GM23338 (cell line): ENCODE measurements around the gene TMEM140. TPM values are rescaled to one million over a fixed set of nuclear protein-coding genes. Genes with fewer than 3 reads are reported as not detected.

ENCODE experiments used
- ATAC-seq: fragments of 200-7000 bp; cut with Tn5 transposase; 3 replicates; pipeline ENCODE4 v1.9.1; 2020
- DNase-seq: peaks from one replicate; pipeline ENCODE4 v3.0.0-alpha.2; 2015; ENCODE audit warnings: low spot score
- H2AFZ ChIP-seq: fragments of 200-600 bp; sonication (generic); 2 replicates; pipeline ENCODE4 v1.8.0; 2016; ENCODE audit warnings: antibody characterized with exemption, mild to moderate bottlenecking, moderate library complexity
- H3F3A ChIP-seq: fragments of 200-600 bp; sonication (generic); replicated peaks from 2 replicates; pipeline ENCODE4 v1.8.0; 2017; ENCODE audit warnings: antibody characterized with exemption, mixed run types, low read depth
- H3K27ac ChIP-seq: fragments of 200-600 bp; sonication (generic); 2 replicates; pipeline ENCODE4 v1.6.1; 2016; ENCODE audit warnings: low read depth
- H3K27me3 ChIP-seq: fragments of 200-600 bp; sonication (generic); 2 replicates; pipeline ENCODE4 v1.8.0; 2016; ENCODE audit warnings: mild to moderate bottlenecking, mixed run types, moderate library complexity; ENCODE audit not compliant: insufficient read depth
- H3K36me3 ChIP-seq: fragments of 200-600 bp; sonication (generic); 2 replicates; pipeline ENCODE4 v1.8.0; 2016; ENCODE audit warnings: mild to moderate bottlenecking; ENCODE audit not compliant: insufficient read depth
- H3K4me1 ChIP-seq: fragments of 200-600 bp; sonication (generic); 2 replicates; pipeline ENCODE4 v1.8.0; 2016; ENCODE audit warnings: mild to moderate bottlenecking, moderate library complexity; ENCODE audit not compliant: insufficient read depth
- H3K4me2 ChIP-seq: fragments of 200-600 bp; sonication (generic); 2 replicates; pipeline ENCODE4 v1.7.1; 2017; ENCODE audit warnings: mixed run types
- H3K4me3 ChIP-seq: fragments of 200-600 bp; sonication (generic); 2 replicates; pipeline ENCODE4 v1.6.1; 2016; ENCODE audit warnings: mixed run types
- H3K79me2 ChIP-seq: fragments of 200-600 bp; sonication (generic); replicated peaks from 2 replicates; pipeline ENCODE4 v1.8.0; 2017; ENCODE audit warnings: mild to moderate bottlenecking; ENCODE audit not compliant: insufficient read depth
- H3K9me2 ChIP-seq: fragments of 200-600 bp; sonication (generic); 2 replicates; pipeline ENCODE4 v1.8.0; 2017; ENCODE audit not compliant: insufficient read depth
- H4K20me1 ChIP-seq: fragments of 200-600 bp; sonication (generic); replicated peaks from 2 replicates; pipeline ENCODE4 v1.8.0; 2017; ENCODE audit warnings: mild to moderate bottlenecking; ENCODE audit not compliant: insufficient read depth
- H3K27ac Mint-ChIP-seq: 2 replicates; pipeline ENCODE4 v1.8.0; 2020; ENCODE audit warnings: inconsistent platforms, mild to moderate bottlenecking, moderate library complexity, mixed read lengths
- H3K27me3 Mint-ChIP-seq: 3 replicates; pipeline ENCODE4 v1.8.0; 2022; ENCODE audit warnings: low read depth, mild to moderate bottlenecking, moderate library complexity, mixed read lengths, inconsistent platforms; ENCODE audit not compliant: insufficient read depth, poor library complexity
- H3K36me3 Mint-ChIP-seq: 3 replicates; pipeline ENCODE4 v1.8.0; 2021; ENCODE audit warnings: low read depth, mild to moderate bottlenecking, inconsistent platforms, moderate library complexity, mixed read lengths
- H3K4me1 Mint-ChIP-seq: 3 replicates; pipeline ENCODE4 v1.8.0; 2020; ENCODE audit warnings: mild to moderate bottlenecking, inconsistent platforms, mixed read lengths
- H3K4me3 Mint-ChIP-seq: 3 replicates; pipeline ENCODE4 v1.8.0; 2021; ENCODE audit warnings: moderate library complexity, mild to moderate bottlenecking, inconsistent platforms, mixed read lengths
- H3K9me3 Mint-ChIP-seq: 3 replicates; pipeline ENCODE4 v1.8.0; 2020; ENCODE audit warnings: moderate library complexity, mild to moderate bottlenecking, inconsistent platforms, mixed read lengths
- EZH2phosphoT487 ChIP-seq: fragments of 200-600 bp; sonication (generic); IDR thresholded peaks from one replicate; pipeline ENCODE4 v1.8.1; 2018; ENCODE audit warnings: antibody characterized with exemption; ENCODE audit not compliant: unreplicated experiment
- POLR2AphosphoS5 ChIP-seq: IDR thresholded peaks from 2 replicates; pipeline ENCODE4 v1.6.1; 2016; ENCODE audit warnings: antibody characterized with exemption, low read depth
- STAT1 ChIP-seq: IDR thresholded peaks from one replicate; pipeline ENCODE4 v1.6.1; 2016; ENCODE audit warnings: antibody characterized with exemption; ENCODE audit not compliant: unreplicated experiment
- ZNF114 ChIP-seq: fragments of 250-450 bp; sonication (Bioruptor Pico); IDR thresholded peaks from 2 replicates; pipeline ENCODE4 v1.5.0; 2020; ENCODE audit warnings: mild to moderate bottlenecking, moderate library complexity
- ZNF331 ChIP-seq: fragments of 250-450 bp; sonication (Bioruptor Pico); IDR thresholded peaks from 2 replicates; pipeline ENCODE4 v1.5.0; 2020; ENCODE audit warnings: low read depth, mild to moderate bottlenecking, moderate library complexity
- polyA plus RNA-seq: library from polyadenylated mRNA; unstranded; fragments of >200 nt; fragmentation: Nextera tagmentation; extraction: Ambion mirVana; gene quantifications from 2 replicates; pipeline ENCODE4 v1.2.1, GENCODE V29; 2016
- total RNA-seq: library from RNA; depleted of rRNA; stranded (reverse); fragments of >200 nt; shearing (Covaris generic); gene quantifications from 2 replicates; pipeline ENCODE4 v1.2.3, GENCODE V29; 2014
- TF ChIP-seq, protein P1 (sequence below): IDR thresholded peaks from one replicate; pipeline ENCODE4 v1.6.1; 2018; ENCODE audit warnings: antibody characterized with exemption; ENCODE audit not compliant: unreplicated experiment
- TF ChIP-seq, protein P2 (sequence below): IDR thresholded peaks from 2 replicates; pipeline ENCODE4 v1.6.1; 2016; ENCODE audit warnings: antibody characterized with exemption
- TF ChIP-seq, protein P3 (sequence below), 2 experiments: fragments of 200-600 bp in 1 of 2; sonication (generic) in 1 of 2; conservative IDR thresholded peaks; 2 replicates each; pipeline versions ENCODE4 v1.5.1 to v1.6.1; 2016 to 2017; ENCODE audit warnings: antibody characterized with exemption in 2 of 2, low read depth in 2 of 2, mild to moderate bottlenecking in 2 of 2, moderate library complexity in 1 of 2

TMEM140 gene
- total and polyA plus RNA-seq, 2 experiments from 2014 or later = 2.7 TPM; not detected in 1

DNA sequence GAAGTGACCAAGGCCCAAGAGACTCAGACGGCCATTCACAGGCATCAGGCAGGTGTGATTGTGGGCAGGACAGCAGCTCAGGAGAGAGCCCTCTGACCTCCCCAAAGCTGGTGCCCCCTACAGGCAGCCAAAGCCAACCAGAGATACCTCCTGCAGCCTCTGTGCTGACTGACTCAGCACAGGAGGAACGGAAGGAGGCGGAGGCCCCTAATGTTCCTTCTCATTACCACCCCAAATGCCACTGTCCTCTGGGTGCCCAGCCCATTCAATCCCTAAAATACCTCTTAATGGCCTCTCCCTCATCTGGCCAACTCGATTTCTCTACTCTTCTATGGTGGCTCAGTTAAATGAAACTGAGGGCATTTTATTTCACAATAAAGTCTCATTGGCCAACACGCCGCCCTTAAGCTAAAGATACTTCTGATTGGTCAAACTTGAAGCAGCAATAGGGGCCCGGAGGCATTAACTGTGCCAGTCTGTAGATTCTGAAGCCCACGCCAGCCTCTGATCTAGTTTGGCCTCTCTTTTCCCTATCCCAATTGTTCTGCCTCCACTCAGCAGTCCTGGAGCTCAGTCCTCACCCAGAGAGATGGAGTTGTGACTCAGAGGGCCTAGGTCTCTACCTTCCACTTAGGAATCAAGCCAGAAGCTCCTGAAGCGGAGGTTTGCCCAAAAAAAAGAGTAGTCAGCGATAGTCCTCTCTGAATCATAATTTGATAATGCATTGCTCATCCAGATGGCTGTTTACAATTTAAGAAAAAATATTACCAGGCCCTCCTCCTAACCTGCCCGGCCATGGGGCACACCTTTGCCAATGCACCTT, 21.5 kb downstream of the TMEM140 start:
- Mint-ChIP-seq H3K4me1 (peaks cover 34% of the 10 kb centered on the region), H3K4me3 (peak overlapping the region; percentile 92), H3K27ac (peak overlapping the region; percentile 95), H3K9me3 (no peaks in the 10 kb centered on the region; the same call in none of the 3 replicates), H3K27me3 (peaks cover 25% of the 10 kb centered on the region), H3K36me3 (peaks cover 56% of the 10 kb centered on the region)
- Histone ChIP-seq H3F3A (peaks cover 7% of the 10 kb centered on the region), H3K27me3 (no peaks in the 10 kb centered on the region), H3K4me3 (peak overlapping the region; percentile 80), H2AFZ (no peak overlapping the region; the same call in 1 of the 2 replicates), H4K20me1 (peaks cover 4% of the 10 kb centered on the region; the same call in 1 of the 2 replicates), H3K36me3 (peaks cover 5% of the 10 kb centered on the region; the same call in 1 of the 2 replicates), H3K4me2 (peak overlapping the region; percentile 94), H3K27ac (peak overlapping the region; percentile 97), H3K4me1 (peaks cover 20% of the 10 kb centered on the region), H3K79me2 (peaks cover 16% of the 10 kb centered on the region), H3K9me2 (no peaks in the 10 kb centered on the region)
- no peak for TF ChIP-seq ZNF114 (CRISPR knock-in tag)
- no peak for TF ChIP-seq STAT1
- TF ChIP-seq, protein P1, sequence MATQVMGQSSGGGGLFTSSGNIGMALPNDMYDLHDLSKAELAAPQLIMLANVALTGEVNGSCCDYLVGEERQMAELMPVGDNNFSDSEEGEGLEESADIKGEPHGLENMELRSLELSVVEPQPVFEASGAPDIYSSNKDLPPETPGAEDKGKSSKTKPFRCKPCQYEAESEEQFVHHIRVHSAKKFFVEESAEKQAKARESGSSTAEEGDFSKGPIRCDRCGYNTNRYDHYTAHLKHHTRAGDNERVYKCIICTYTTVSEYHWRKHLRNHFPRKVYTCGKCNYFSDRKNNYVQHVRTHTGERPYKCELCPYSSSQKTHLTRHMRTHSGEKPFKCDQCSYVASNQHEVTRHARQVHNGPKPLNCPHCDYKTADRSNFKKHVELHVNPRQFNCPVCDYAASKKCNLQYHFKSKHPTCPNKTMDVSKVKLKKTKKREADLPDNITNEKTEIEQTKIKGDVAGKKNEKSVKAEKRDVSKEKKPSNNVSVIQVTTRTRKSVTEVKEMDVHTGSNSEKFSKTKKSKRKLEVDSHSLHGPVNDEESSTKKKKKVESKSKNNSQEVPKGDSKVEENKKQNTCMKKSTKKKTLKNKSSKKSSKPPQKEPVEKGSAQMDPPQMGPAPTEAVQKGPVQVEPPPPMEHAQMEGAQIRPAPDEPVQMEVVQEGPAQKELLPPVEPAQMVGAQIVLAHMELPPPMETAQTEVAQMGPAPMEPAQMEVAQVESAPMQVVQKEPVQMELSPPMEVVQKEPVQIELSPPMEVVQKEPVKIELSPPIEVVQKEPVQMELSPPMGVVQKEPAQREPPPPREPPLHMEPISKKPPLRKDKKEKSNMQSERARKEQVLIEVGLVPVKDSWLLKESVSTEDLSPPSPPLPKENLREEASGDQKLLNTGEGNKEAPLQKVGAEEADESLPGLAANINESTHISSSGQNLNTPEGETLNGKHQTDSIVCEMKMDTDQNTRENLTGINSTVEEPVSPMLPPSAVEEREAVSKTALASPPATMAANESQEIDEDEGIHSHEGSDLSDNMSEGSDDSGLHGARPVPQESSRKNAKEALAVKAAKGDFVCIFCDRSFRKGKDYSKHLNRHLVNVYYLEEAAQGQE = no peak
- TF ChIP-seq, protein P2, sequence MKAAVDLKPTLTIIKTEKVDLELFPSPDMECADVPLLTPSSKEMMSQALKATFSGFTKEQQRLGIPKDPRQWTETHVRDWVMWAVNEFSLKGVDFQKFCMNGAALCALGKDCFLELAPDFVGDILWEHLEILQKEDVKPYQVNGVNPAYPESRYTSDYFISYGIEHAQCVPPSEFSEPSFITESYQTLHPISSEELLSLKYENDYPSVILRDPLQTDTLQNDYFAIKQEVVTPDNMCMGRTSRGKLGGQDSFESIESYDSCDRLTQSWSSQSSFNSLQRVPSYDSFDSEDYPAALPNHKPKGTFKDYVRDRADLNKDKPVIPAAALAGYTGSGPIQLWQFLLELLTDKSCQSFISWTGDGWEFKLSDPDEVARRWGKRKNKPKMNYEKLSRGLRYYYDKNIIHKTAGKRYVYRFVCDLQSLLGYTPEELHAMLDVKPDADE = no peak
- no peak for TF ChIP-seq ZNF331 (CRISPR knock-in tag)
- TF ChIP-seq, protein P3, sequence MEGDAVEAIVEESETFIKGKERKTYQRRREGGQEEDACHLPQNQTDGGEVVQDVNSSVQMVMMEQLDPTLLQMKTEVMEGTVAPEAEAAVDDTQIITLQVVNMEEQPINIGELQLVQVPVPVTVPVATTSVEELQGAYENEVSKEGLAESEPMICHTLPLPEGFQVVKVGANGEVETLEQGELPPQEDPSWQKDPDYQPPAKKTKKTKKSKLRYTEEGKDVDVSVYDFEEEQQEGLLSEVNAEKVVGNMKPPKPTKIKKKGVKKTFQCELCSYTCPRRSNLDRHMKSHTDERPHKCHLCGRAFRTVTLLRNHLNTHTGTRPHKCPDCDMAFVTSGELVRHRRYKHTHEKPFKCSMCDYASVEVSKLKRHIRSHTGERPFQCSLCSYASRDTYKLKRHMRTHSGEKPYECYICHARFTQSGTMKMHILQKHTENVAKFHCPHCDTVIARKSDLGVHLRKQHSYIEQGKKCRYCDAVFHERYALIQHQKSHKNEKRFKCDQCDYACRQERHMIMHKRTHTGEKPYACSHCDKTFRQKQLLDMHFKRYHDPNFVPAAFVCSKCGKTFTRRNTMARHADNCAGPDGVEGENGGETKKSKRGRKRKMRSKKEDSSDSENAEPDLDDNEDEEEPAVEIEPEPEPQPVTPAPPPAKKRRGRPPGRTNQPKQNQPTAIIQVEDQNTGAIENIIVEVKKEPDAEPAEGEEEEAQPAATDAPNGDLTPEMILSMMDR (conservative IDR thresholded peaks at IDR 0.05; ENCODE audit: low read depth in 2 of 2) = peak; percentile 51 to 79
- TF ChIP-seq POLR2AphosphoS5 = no peak
- TF ChIP-seq EZH2phosphoT487 = no peak
- peak; percentile 55 for ATAC-seq
- peak; percentile 79 for DNase-seq
